Measurements from ENCODE around the gene ZNF57. TPM values are rescaled to one million over a fixed set of nuclear protein-coding genes. Genes with fewer than 3 reads are reported as not detected.

The ZNF57 gene
- total and polyA plus RNA-seq, 2 of the 13 experiments (the other 11 are each of a cell fraction or from before 2014, with no cell fraction given), result 6.6 to 17.5 TPM

- TF ChIP-seq NR2F1 (CRISPR knock-in tag; IDR thresholded peaks at IDR 0.05) (peak in 1 of 2 experiments; percentile 72; a peak in 3 of 4 replicates), CHD4 (IDR thresholded peaks at IDR 0.05; ENCODE audit: borderline replicate concordance, low read length) (no peak), ZNF710 (CRISPR knock-in tag; IDR thresholded peaks at IDR 0.05; ENCODE audit: borderline replicate concordance) (peak; percentile 78), MIER3 (CRISPR knock-in tag; IDR thresholded peaks at IDR 0.05; ENCODE audit: borderline replicate concordance) (peak; percentile 33; the same call in 1 of the 2 replicates), ZNF580 (CRISPR knock-in tag; IDR thresholded peaks at IDR 0.05; ENCODE audit: borderline replicate concordance, low read depth) (no peak), ZNF883 (CRISPR knock-in tag; IDR thresholded peaks at IDR 0.05; ENCODE audit: not compliant biosample characterization) (peak; percentile 83), SP4 (CRISPR knock-in tag; IDR thresholded peaks at IDR 0.05) (peak; percentile 96), SALL1 (CRISPR knock-in tag; IDR thresholded peaks at IDR 0.05) (peak; percentile 71), ZNF546 (CRISPR knock-in tag; conservative IDR thresholded peaks at IDR 0.05) (0 out of 2 replicates have a peak, but pooled peaks have one; percentile 29), MNT (IDR thresholded peaks at IDR 0.05) (peak; percentile 24; the same call in 1 of the 2 replicates), ZNF777 (CRISPR knock-in tag; IDR thresholded peaks at IDR 0.05) (peak; percentile 77), CEBPG (CRISPR knock-in tag; IDR thresholded peaks at IDR 0.05) (no peak), ZNF839 (CRISPR knock-in tag; IDR thresholded peaks at IDR 0.05; ENCODE audit: borderline replicate concordance) (peak; percentile 99), ZNF264 (CRISPR knock-in tag; IDR thresholded peaks at IDR 0.05) (peak; percentile 54; the same call in 1 of the 2 replicates), ZNF337 (CRISPR knock-in tag; IDR thresholded peaks at IDR 0.05; ENCODE audit: borderline replicate concordance, low read depth) (peak; percentile 55; the same call in 1 of the 2 replicates), CTCF (CRISPR knock-in tag; IDR thresholded peaks at IDR 0.05) (peak; percentile 42; the same call in 1 of the 2 replicates), DR1 (CRISPR knock-in tag; IDR thresholded peaks at IDR 0.05) (peak; percentile 84), ZBTB26 (CRISPR knock-in tag; IDR thresholded peaks at IDR 0.05; ENCODE audit: borderline replicate concordance) (no peak), NFYB (CRISPR knock-in tag; IDR thresholded peaks at IDR 0.05) (peak; percentile 90), NR2F6 (IDR thresholded peaks at IDR 0.05) (peak; percentile 65; the same call in 1 of the 2 replicates), NR2F6 (CRISPR knock-in tag; IDR thresholded peaks at IDR 0.05) (no peak; the same call in 1 of the 2 replicates), DMAP1 (CRISPR knock-in tag; IDR thresholded peaks at IDR 0.05) (peak; percentile 63; the same call in 1 of the 2 replicates)
Observed at GRCh38 chr19:2950286-2951124, 49.8 kb downstream of the ZNF57 start (continued).
